ENCODE measurements around the gene ZBTB12.

The ZBTB12 gene

DNA sequence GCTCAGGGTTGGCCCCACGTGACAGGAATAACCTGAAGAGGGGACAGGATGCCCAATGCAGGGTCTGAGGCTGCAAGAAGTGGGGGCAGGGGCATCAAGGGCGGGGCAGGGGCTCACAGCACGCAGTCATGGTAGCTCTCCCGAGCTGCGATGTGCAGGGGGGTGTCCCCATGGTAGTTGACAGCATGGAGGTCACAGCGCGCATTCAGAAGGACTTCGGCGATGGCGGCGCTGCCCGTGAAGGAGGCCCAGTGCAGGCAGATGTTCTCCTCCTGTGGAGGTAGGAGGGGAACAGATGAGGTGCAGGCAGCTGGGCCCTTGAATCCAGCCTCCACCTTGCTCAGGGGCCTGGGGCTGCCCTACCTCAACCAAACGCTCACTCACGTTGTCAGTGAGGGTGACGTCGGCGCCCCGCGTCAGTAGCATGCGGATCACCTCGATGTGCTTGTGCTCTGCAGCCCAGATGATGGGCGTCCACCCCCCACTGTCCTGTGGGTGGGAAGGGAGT, 17.3 kb downstream of the ZBTB12 start (continued):
- TF ChIP-seq, protein P1, sequence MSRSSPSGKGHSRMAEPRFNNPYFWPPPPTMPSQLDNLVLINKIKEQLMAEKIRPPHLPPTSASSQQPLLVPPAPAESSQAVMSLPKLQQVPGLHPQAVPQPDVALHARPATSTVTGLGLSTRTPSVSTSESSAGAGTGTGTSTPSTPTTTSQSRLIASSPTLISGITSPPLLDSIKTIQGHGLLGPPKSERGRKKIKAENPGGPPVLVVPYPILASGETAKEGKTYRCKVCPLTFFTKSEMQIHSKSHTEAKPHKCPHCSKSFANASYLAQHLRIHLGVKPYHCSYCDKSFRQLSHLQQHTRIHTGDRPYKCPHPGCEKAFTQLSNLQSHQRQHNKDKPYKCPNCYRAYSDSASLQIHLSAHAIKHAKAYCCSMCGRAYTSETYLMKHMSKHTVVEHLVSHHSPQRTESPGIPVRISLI (tag by site-specific recombination; IDR thresholded peaks at IDR 0.05): no peak
- TF ChIP-seq ZNF133 (tag by site-specific recombination; IDR thresholded peaks at IDR 0.05): no peak

DNA sequence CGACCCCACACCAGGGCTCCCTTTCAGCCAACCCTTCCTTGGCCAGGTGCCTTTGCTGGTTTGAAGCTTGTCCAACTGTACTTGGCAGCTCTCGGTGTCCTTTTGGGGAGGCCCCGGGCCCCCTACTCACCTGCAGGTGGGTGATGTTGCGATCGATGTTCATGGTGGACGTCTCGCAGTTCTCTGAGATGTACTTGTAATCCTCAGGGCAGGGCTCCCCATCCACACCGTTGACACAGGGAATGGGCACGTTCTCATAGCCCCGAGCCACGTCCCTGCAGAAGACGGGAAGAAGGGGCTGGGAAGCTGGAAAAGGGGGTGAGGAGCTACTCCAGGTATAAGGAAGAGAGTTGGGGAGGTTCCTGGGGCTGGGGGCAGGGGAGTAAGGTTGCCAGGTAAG, 18.2 kb downstream of the ZBTB12 start:
- no peak overlapping the region for H3K4me3 ChIP-seq (ENCODE audit: low read depth, low read length)
- ChIA-PET POLR2A (interaction anchor here (0.7 to 1.4 kb wide), 3 partner anchors 17 to 56 kb away, joined by 3 to 6 read pairs (median 3); partner anchors contain the start of genes HSPA1B and NEU1), CTCF (interaction anchor here (0.6 to 1.7 kb wide), 3 partner anchors 114 to 203 kb away, joined by 3 to 5 read pairs (median 4); partner anchors contain the start of gene LY6G5C)
- TF ChIP-seq IKZF3 (tag by site-specific recombination; IDR thresholded peaks at IDR 0.05): no peak
- TF ChIP-seq, protein P2, sequence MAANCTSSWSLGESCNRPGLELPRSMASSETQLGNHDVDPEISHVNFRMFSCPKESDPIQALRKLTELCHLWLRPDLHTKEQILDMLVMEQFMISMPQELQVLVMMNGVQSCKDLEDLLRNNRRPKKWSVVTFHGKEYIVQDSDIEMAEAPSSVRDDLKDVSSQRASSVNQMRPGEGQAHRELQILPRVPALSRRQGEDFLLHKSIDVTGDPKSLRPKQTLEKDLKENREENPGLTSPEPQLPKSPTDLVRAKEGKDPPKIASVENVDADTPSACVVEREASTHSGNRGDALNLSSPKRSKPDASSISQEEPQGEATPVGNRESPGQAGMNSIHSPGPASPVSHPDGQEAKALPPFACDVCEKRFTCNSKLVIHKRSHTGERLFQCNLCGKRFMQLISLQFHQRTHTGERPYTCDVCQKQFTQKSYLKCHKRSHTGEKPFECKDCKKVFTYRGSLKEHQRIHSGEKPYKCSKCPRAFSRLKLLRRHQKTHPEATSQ (tag by site-specific recombination; IDR thresholded peaks at IDR 0.05): no peak
- no peak for TF ChIP-seq ZNF184 (tag by site-specific recombination; IDR thresholded peaks at IDR 0.05)
- TF ChIP-seq, protein P3, sequence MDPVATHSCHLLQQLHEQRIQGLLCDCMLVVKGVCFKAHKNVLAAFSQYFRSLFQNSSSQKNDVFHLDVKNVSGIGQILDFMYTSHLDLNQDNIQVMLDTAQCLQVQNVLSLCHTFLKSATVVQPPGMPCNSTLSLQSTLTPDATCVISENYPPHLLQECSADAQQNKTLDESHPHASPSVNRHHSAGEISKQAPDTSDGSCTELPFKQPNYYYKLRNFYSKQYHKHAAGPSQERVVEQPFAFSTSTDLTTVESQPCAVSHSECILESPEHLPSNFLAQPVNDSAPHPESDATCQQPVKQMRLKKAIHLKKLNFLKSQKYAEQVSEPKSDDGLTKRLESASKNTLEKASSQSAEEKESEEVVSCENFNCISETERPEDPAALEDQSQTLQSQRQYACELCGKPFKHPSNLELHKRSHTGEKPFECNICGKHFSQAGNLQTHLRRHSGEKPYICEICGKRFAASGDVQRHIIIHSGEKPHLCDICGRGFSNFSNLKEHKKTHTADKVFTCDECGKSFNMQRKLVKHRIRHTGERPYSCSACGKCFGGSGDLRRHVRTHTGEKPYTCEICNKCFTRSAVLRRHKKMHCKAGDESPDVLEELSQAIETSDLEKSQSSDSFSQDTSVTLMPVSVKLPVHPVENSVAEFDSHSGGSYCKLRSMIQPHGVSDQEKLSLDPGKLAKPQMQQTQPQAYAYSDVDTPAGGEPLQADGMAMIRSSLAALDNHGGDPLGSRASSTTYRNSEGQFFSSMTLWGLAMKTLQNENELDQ (tag by site-specific recombination; IDR thresholded peaks at IDR 0.05; ENCODE audit: low read depth): no peak
- TF ChIP-seq ZNF274 (IDR thresholded peaks at IDR 0.05; ENCODE audit: low read length): no peak
- TF ChIP-seq ZNF274 (tag by site-specific recombination; IDR thresholded peaks at IDR 0.05; ENCODE audit: borderline replicate concordance): no peak
- no peak for TF ChIP-seq ZSCAN23 (tag by site-specific recombination; IDR thresholded peaks at IDR 0.05)
- TF ChIP-seq ZNF248 (tag by site-specific recombination; IDR thresholded peaks at IDR 0.05): no peak
- TF ChIP-seq ZNF335 (tag by site-specific recombination; conservative IDR thresholded peaks at IDR 0.05): no peak
- TF ChIP-seq ZNF555 (tag by site-specific recombination; conservative IDR thresholded peaks at IDR 0.05): no peak
- no peak for TF ChIP-seq ZNF768 (tag by site-specific recombination; IDR thresholded peaks at IDR 0.05)
- TF ChIP-seq ZNF155 (tag by site-specific recombination; IDR thresholded peaks at IDR 0.05): no peak
- TF ChIP-seq, protein P4, sequence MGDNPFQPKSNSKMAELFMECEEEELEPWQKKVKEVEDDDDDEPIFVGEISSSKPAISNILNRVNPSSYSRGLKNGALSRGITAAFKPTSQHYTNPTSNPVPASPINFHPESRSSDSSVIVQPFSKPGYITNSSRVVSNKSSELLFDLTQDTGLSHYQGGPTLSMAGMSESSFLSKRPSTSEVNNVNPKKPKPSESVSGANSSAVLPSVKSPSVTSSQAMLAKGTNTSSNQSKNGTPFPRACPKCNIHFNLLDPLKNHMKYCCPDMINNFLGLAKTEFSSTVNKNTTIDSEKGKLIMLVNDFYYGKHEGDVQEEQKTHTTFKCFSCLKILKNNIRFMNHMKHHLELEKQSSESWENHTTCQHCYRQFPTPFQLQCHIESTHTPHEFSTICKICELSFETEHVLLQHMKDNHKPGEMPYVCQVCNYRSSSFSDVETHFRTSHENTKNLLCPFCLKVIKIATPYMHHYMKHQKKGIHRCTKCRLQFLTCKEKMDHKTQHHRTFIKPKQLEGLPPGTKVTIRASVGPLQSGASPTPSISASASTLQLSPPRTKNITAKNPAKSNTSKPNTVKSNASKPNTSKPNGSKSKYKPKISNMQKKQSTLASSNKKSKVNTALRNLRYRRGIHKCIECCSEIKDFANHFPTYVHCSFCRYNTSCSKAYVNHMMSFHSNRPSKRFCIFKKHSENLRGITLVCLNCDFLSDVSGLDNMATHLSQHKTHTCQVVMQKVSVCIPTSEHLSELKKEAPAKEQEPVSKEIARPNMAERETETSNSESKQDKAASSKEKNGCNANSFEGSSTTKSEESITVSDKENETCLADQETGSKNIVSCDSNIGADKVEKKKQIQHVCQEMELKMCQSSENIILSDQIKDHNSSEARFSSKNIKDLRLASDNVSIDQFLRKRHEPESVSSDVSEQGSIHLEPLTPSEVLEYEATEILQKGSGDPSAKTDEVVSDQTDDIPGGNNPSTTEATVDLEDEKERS (tag by site-specific recombination; IDR thresholded peaks at IDR 0.05): no peak
- TF ChIP-seq, protein P5, sequence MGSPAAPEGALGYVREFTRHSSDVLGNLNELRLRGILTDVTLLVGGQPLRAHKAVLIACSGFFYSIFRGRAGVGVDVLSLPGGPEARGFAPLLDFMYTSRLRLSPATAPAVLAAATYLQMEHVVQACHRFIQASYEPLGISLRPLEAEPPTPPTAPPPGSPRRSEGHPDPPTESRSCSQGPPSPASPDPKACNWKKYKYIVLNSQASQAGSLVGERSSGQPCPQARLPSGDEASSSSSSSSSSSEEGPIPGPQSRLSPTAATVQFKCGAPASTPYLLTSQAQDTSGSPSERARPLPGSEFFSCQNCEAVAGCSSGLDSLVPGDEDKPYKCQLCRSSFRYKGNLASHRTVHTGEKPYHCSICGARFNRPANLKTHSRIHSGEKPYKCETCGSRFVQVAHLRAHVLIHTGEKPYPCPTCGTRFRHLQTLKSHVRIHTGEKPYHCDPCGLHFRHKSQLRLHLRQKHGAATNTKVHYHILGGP (tag by site-specific recombination; IDR thresholded peaks at IDR 0.05): no peak
- no peak for TF ChIP-seq ZSCAN30 (tag by site-specific recombination; IDR thresholded peaks at IDR 0.05)
- no peak for TF ChIP-seq ZNF610 (tag by site-specific recombination; IDR thresholded peaks at IDR 0.05; ENCODE audit: borderline replicate concordance)
- TF ChIP-seq ZNF629 (tag by site-specific recombination; IDR thresholded peaks at IDR 0.05): no peak
- TF ChIP-seq ZNF558 (tag by site-specific recombination; IDR thresholded peaks at IDR 0.05): no peak
- TF ChIP-seq, protein P6, sequence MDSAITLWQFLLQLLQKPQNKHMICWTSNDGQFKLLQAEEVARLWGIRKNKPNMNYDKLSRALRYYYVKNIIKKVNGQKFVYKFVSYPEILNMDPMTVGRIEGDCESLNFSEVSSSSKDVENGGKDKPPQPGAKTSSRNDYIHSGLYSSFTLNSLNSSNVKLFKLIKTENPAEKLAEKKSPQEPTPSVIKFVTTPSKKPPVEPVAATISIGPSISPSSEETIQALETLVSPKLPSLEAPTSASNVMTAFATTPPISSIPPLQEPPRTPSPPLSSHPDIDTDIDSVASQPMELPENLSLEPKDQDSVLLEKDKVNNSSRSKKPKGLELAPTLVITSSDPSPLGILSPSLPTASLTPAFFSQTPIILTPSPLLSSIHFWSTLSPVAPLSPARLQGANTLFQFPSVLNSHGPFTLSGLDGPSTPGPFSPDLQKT (IDR thresholded peaks at IDR 0.05; ENCODE audit: borderline replicate concordance, low read depth, low read length): no peak
- H3K27ac ChIP-seq (ENCODE audit: extremely low read depth, low read depth, low read length): no peak overlapping the region
- no peaks in the 10 kb centered on the region for H3K4me1 ChIP-seq (ENCODE audit: control insufficient read depth, insufficient read depth, low read length)
- no peaks in the 10 kb centered on the region for H3K9me3 ChIP-seq (ENCODE audit: control insufficient read depth, insufficient read depth, low read depth, low read length)
- H3K36me3 ChIP-seq (ENCODE audit: control insufficient read depth in 2 of 2, insufficient read depth in 1 of 2, low read length in 2 of 2): peaks cover 44 to 87% of the 10 kb centered on the region in 2 experiments
